OCI-LY3 (cell line): ENCODE results near the gene UFC1.

Source experiments
- H2AFZ ChIP-seq: fragments of 200-600, 300-600 bp; shearing (Covaris generic); 2 replicates; pipeline ENCODE4 v1.6.0; 2014; ENCODE audit warnings: antibody characterized with exemption, low read depth, low read length
- H3K27ac ChIP-seq: fragments of 200-600, 300-600 bp; sonication (generic); 2 replicates; pipeline ENCODE4 v1.5.1; 2014; ENCODE audit warnings: mild to moderate bottlenecking, low read length, moderate library complexity, mixed read lengths
- H3K27me3 ChIP-seq: fragments of 200-600, 300-600 bp; sonication (generic); 2 replicates; pipeline ENCODE4 v1.6.1; 2014; ENCODE audit warnings: low read depth, low read length, mixed read lengths
- H3K36me3 ChIP-seq: fragments of 200-600, 300-600 bp; sonication (generic); replicated peaks from 2 replicates; pipeline ENCODE3; 2014; ENCODE audit warnings: low read depth, low read length, mixed read lengths
- H3K4me1 ChIP-seq: fragments of 300-600, 200-600 bp; sonication (generic); 2 replicates; pipeline ENCODE4 v1.6.1; 2014; ENCODE audit warnings: low read length, mixed read lengths
- H3K4me2 ChIP-seq: fragments of 200-600, 300-600 bp; sonication (generic); 2 replicates; pipeline ENCODE4 v1.6.1; 2014; ENCODE audit warnings: low read length, mixed read lengths
- H3K4me3 ChIP-seq: fragments of 300-600, 200-600 bp; sonication (generic); 2 replicates; pipeline ENCODE4 v1.5.1; 2014; ENCODE audit warnings: antibody characterized with exemption, mild to moderate bottlenecking, low read length, moderate library complexity
- H3K79me2 ChIP-seq: fragments of 300-600, 200-600 bp; shearing (Covaris generic); 2 replicates; pipeline ENCODE4 v1.6.1; 2014; ENCODE audit warnings: mild to moderate bottlenecking, low read length, mixed read lengths
- H3K9ac ChIP-seq: fragments of 300-600, 200-600 bp; shearing (Covaris generic); 2 replicates; pipeline ENCODE4 v1.6.0; 2014; ENCODE audit warnings: mild to moderate bottlenecking, low read length, moderate library complexity
- H3K9me3 ChIP-seq: fragments of 200-600, 300-600 bp; shearing (Covaris generic); 2 replicates; pipeline ENCODE4 v1.6.1; 2014; ENCODE audit warnings: low read length, mixed read lengths; ENCODE audit not compliant: insufficient read depth
- H4K20me1 ChIP-seq: fragments of 200-600, 300-600 bp; sonication (generic); 2 replicates; pipeline ENCODE4 v1.6.1; 2016; ENCODE audit warnings: low read length, mixed read lengths; ENCODE audit not compliant: insufficient read depth
- EZH2phosphoT487 ChIP-seq: fragments of 200-600 bp; shearing (Covaris generic); IDR thresholded peaks from 2 replicates; pipeline ENCODE4 v1.6.1; 2018; ENCODE audit warnings: antibody characterized with exemption, mixed run types, low read depth
- TF ChIP-seq, protein P1 (sequence below): fragments of 200-600, 300-600 bp; sonication (generic); IDR thresholded peaks from 2 replicates; pipeline ENCODE4 v1.5.1; 2014; ENCODE audit warnings: antibody characterized with exemption, low read length, low read depth

The UFC1 gene

DNA sequence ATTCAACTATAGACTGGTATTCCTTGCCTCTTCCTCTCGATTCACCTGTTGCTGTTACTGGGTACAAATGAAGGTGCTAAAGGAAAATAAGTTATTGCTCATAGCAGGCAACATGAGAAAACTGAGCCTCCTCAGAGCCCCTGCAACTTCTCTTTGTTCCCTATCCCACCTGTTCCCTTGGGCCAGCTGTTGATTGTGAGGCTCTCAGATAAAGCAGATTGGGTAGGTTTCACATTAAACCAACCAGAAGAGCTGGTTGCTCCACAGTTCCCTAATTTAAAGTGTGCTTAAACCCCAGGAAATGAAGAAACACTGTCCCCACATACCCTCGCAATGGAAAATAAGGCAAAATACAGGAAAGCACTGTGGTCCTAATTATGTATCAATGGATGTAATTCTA, 26.1 kb upstream of the UFC1 start:
- Histone ChIP-seq H3K9me3 (no peaks in the 10 kb centered on the region), H3K4me3 (no peak overlapping the region), H3K9ac (no peak overlapping the region), H2AFZ (no peak overlapping the region), H3K79me2 (peaks cover 52% of the 10 kb centered on the region), H3K36me3 (peaks cover 61% of the 10 kb centered on the region), H3K27ac (no peak overlapping the region), H3K4me1 (peaks cover 10% of the 10 kb centered on the region), H3K27me3 (no peaks in the 10 kb centered on the region), H4K20me1 (0 out of 2 replicates have a peak, but pooled peaks cover 5% of the 10 kb centered on the region), H3K4me2 (no peak overlapping the region)
- TF ChIP-seq, protein P1, sequence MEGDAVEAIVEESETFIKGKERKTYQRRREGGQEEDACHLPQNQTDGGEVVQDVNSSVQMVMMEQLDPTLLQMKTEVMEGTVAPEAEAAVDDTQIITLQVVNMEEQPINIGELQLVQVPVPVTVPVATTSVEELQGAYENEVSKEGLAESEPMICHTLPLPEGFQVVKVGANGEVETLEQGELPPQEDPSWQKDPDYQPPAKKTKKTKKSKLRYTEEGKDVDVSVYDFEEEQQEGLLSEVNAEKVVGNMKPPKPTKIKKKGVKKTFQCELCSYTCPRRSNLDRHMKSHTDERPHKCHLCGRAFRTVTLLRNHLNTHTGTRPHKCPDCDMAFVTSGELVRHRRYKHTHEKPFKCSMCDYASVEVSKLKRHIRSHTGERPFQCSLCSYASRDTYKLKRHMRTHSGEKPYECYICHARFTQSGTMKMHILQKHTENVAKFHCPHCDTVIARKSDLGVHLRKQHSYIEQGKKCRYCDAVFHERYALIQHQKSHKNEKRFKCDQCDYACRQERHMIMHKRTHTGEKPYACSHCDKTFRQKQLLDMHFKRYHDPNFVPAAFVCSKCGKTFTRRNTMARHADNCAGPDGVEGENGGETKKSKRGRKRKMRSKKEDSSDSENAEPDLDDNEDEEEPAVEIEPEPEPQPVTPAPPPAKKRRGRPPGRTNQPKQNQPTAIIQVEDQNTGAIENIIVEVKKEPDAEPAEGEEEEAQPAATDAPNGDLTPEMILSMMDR = no peak
- no peak for TF ChIP-seq EZH2phosphoT487

GRCh38 chr1:161128591-161129420, 25.0 kb upstream of the UFC1 start:
- no peaks in the 10 kb centered on the region for H3K9me3 ChIP-seq
- H3K4me2 ChIP-seq = no peak overlapping the region
- TF ChIP-seq, protein P1 = no peak
- no peak for TF ChIP-seq EZH2phosphoT487
- no peaks in the 10 kb centered on the region for H3K27me3 ChIP-seq
- 0 out of 2 replicates have a peak, but pooled peaks cover 5% of the 10 kb centered on the region for H4K20me1 ChIP-seq
- peaks cover 53% of the 10 kb centered on the region for H3K36me3 ChIP-seq
- no peak overlapping the region for H2AFZ ChIP-seq
- peaks cover 14% of the 10 kb centered on the region for H3K4me1 ChIP-seq
- no peak overlapping the region for H3K27ac ChIP-seq
- H3K9ac ChIP-seq = no peak overlapping the region
- no peak overlapping the region for H3K4me3 ChIP-seq
- H3K79me2 ChIP-seq = peaks cover 61% of the 10 kb centered on the region

GRCh38 chr1:161130266-161130665, 23.5 kb upstream of the UFC1 start:
- Histone ChIP-seq H3K27me3 (no peaks in the 10 kb centered on the region), H3K4me2 (no peak overlapping the region), H3K9ac (no peak overlapping the region), H3K79me2 (peaks cover 60% of the 10 kb centered on the region), H3K9me3 (no peaks in the 10 kb centered on the region), H3K27ac (no peak overlapping the region), H3K4me3 (no peak overlapping the region), H3K36me3 (peaks cover 43% of the 10 kb centered on the region), H2AFZ (no peak overlapping the region), H4K20me1 (0 out of 2 replicates have a peak, but pooled peaks cover 5% of the 10 kb centered on the region), H3K4me1 (peaks cover 15% of the 10 kb centered on the region)
- TF ChIP-seq, protein P1 = no peak
- no peak for TF ChIP-seq EZH2phosphoT487

DNA sequence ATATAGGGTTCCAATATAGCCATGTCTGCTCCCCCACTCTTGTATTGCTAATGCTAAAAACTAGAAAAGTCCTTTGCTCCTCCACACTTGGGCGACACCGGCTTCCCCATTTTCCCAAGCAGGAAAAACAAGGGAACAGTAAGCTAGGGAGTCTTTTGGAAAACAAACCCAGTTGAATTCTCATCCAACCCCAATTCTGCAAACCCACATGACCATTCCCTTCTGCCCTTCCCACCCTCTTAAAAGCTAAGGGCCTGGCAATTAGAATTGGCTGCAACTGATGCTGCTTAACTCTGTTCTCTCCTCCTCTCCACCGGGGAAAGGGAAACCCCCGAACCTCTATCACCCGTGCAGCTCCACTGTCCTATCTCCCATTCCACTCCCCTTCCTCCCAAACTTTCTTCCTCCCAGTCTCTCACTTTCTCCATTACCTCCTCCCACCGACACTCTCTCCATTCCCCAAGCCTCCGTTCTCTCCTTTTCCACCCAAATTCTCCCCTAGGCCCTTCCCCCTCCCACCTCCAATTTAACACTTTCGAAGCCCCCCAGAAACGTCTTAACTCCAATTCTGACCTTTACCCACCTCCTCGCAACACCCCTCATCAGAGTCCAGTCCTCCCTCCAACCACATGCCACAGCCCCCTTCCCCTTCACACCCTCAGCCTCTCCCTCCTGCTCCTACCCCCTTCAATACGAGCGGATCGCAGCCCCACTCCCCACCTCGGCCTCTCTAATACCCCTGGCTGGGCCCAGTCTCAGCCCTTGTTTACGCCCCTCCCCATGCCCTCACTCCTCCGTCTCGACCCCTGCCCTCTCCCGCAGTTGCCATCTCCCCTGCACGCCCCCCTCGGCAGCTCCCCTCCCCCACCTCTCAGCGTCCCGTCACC, 22.0 kb upstream of the UFC1 start:
- peaks cover 51% of the 10 kb centered on the region for H3K79me2 ChIP-seq
- peaks cover 15% of the 10 kb centered on the region for H3K4me1 ChIP-seq
- 0 out of 2 replicates have a peak, but pooled peaks cover 5% of the 10 kb centered on the region for H4K20me1 ChIP-seq

More for the DNA sequence above, 22.0 kb upstream of the UFC1 start:
- no peaks in the 10 kb centered on the region for H3K9me3 ChIP-seq
- H3K9ac ChIP-seq = peak overlapping the region; percentile 82
- H3K4me2 ChIP-seq = peak overlapping the region; percentile 95
- peaks cover 34% of the 10 kb centered on the region for H3K36me3 ChIP-seq
- H3K4me3 ChIP-seq = peak overlapping the region; percentile 88
- H2AFZ ChIP-seq = no peak overlapping the region
- no peak for TF ChIP-seq EZH2phosphoT487
- TF ChIP-seq, protein P1 = no peak
- no peaks in the 10 kb centered on the region for H3K27me3 ChIP-seq
- peak overlapping the region; percentile 68 for H3K27ac ChIP-seq
